IMR-90 (cell line): ENCODE measurements around the gene ZNF202. TPM values are rescaled to one million over a fixed set of nuclear protein-coding genes. Genes with fewer than 3 reads are reported as not detected.

Experiments
- ATAC-seq: fragments of 200-7000 bp; cut with Tn5 transposase; 2 replicates; pipeline ENCODE4 v1.9.1; 2020; ENCODE audit warnings: low read depth, mild to moderate bottlenecking, moderate library complexity
- BruUV-seq: library from RNA; stranded (reverse); fragments of 400-500 nt; replicated peaks from 2 replicates; lab custom pipeline; 2021; lab: Mats Ljungman, UMichigan
- CTCF ChIA-PET: fragments of 300-600 bp; formaldehyde crosslinking; extraction: SDS; loops from one replicate; lab custom pipeline; 2021; ENCODE audit warnings: antibody characterized with exemption; lab: Yijun Ruan, JAX
- POLR2A ChIA-PET: fragments of 300-600 bp; sonication (Branson Sonifier 250); formaldehyde crosslinking; loops from one replicate; lab custom pipeline; 2022; ENCODE audit warnings: antibody characterized with exemption; ENCODE audit not compliant: unreplicated experiment; lab: Charles Lee
- DNase-seq: peaks from one replicate; pipeline ENCODE4 v3.0.0; 2013
- H2AFZ ChIP-seq: replicated peaks from 2 replicates; pipeline ENCODE3; 2013; ENCODE audit warnings: low read length, mild to moderate bottlenecking; ENCODE audit not compliant: poor library complexity
- H2AK5ac ChIP-seq: 2 replicates; pipeline ENCODE4 v1.6.1; 2013; ENCODE audit warnings: low read depth, low read length, inconsistent platforms
- H2AK9ac ChIP-seq: replicated peaks from 2 replicates; pipeline ENCODE3; 2013; ENCODE audit warnings: mild to moderate bottlenecking, low read depth, low read length, moderate library complexity; ENCODE audit not compliant: poor library complexity
- H2BK120ac ChIP-seq: 2 replicates; pipeline ENCODE4 v1.6.1; 2013; ENCODE audit warnings: low read depth, low read length, inconsistent platforms
- H2BK15ac ChIP-seq: 3 replicates; pipeline ENCODE4 v1.6.1; 2013; ENCODE audit warnings: low read depth, low read length, inconsistent platforms
- H2BK20ac ChIP-seq: 2 replicates; pipeline ENCODE4 v1.6.1; 2013; ENCODE audit warnings: low read depth, mild to moderate bottlenecking, inconsistent platforms, low read length, moderate library complexity
- H2BK5ac ChIP-seq: 2 replicates; pipeline ENCODE4 v1.6.1; 2013; ENCODE audit warnings: mild to moderate bottlenecking, low read depth, low read length, inconsistent platforms; ENCODE audit not compliant: poor library complexity, severe bottlenecking
- H3K14ac ChIP-seq: replicated peaks from 2 replicates; pipeline ENCODE4 v1.6.1; 2013; ENCODE audit warnings: low read depth, low read length, inconsistent platforms
- H3K18ac ChIP-seq: 2 replicates; pipeline ENCODE4 v1.6.1; 2013; ENCODE audit warnings: low read depth, low read length, control low read depth
- H3K23ac ChIP-seq: 2 replicates; pipeline ENCODE4 v1.6.1; 2013; ENCODE audit warnings: low read depth, low read length, inconsistent platforms
- H3K27ac ChIP-seq: 2 replicates; pipeline ENCODE4 v1.5.1; 2013; ENCODE audit warnings: mild to moderate bottlenecking, control low read depth, low read length; ENCODE audit not compliant: insufficient read depth
- H3K27me3 ChIP-seq: 2 replicates; pipeline ENCODE4 v1.6.1; 2013; ENCODE audit warnings: low read length; ENCODE audit not compliant: control insufficient read depth, insufficient read depth
- H3K36me3 ChIP-seq: 2 replicates; pipeline ENCODE4 v1.6.1; 2013; ENCODE audit warnings: low read length, mixed read lengths; ENCODE audit not compliant: control insufficient read depth, insufficient read depth
- H3K4ac ChIP-seq: 2 replicates; pipeline ENCODE4 v1.6.1; 2013; ENCODE audit warnings: low read depth, low read length, inconsistent platforms
- H3K4me1 ChIP-seq: 2 replicates; pipeline ENCODE4 v1.6.1; 2013; ENCODE audit warnings: low read length, mixed read lengths; ENCODE audit not compliant: control insufficient read depth, insufficient read depth
- H3K4me2 ChIP-seq: 2 replicates; pipeline ENCODE4 v1.6.1; 2013; ENCODE audit warnings: low read depth, mild to moderate bottlenecking, control low read depth, low read length, moderate library complexity
- H3K4me3 ChIP-seq: 2 replicates; pipeline ENCODE4 v1.5.1; 2013; ENCODE audit warnings: low read depth, mild to moderate bottlenecking, control low read depth, low read length, moderate library complexity; ENCODE audit not compliant: insufficient read depth
- H3K56ac ChIP-seq: 2 replicates; pipeline ENCODE4 v1.6.1; 2013; ENCODE audit warnings: low read length, inconsistent platforms; ENCODE audit not compliant: insufficient read depth; ENCODE audit errors: extremely low read depth
- H3K79me1 ChIP-seq, 2 experiments: 2 replicates each; pipeline ENCODE4 v1.6.1; 2013; ENCODE audit warnings: low read length in 2 of 2, inconsistent platforms in 1 of 2, low read depth in 1 of 2
- H3K9ac ChIP-seq: 2 replicates; pipeline ENCODE4 v1.6.1; 2013; ENCODE audit warnings: low read depth, low read length, control low read depth
- H3K9me1 ChIP-seq: 2 replicates; pipeline ENCODE4 v1.6.1; 2013; ENCODE audit warnings: low read length, inconsistent platforms; ENCODE audit not compliant: insufficient read depth
- H3K9me3 ChIP-seq: 2 replicates; pipeline ENCODE4 v1.6.1; 2013; ENCODE audit warnings: low read length; ENCODE audit not compliant: control insufficient read depth, insufficient read depth
- H4K20me1 ChIP-seq: 2 replicates; pipeline ENCODE4 v1.6.1; 2013; ENCODE audit warnings: low read length, inconsistent platforms; ENCODE audit not compliant: insufficient read depth
- H4K5ac ChIP-seq: 2 replicates; pipeline ENCODE4 v1.6.1; 2013; ENCODE audit warnings: mild to moderate bottlenecking, low read depth, low read length, control low read depth
- H4K8ac ChIP-seq, 2 experiments: 2 replicates each; pipeline ENCODE4 v1.6.1; 2013; ENCODE audit warnings: low read depth in 2 of 2, low read length in 2 of 2, control low read depth in 1 of 2, inconsistent platforms in 1 of 2
- H4K91ac ChIP-seq: 2 replicates; pipeline ENCODE4 v1.6.1; 2013; ENCODE audit warnings: low read depth, low read length, inconsistent platforms; ENCODE audit not compliant: insufficient read depth
- BHLHE40 ChIP-seq: fragments of 150-350 bp; IDR thresholded peaks from 2 replicates; pipeline ENCODE4 v1.6.1; 2016; ENCODE audit warnings: mild to moderate bottlenecking, low read depth, low read length
- CEBPB ChIP-seq: IDR thresholded peaks from 2 replicates; pipeline ENCODE4 v1.6.1; 2012; ENCODE audit warnings: low read depth, low read length, improper control_type of control experiment
- CHD1 ChIP-seq: IDR thresholded peaks from 2 replicates; pipeline ENCODE4 v1.6.1; 2012; ENCODE audit warnings: low read depth, low read length, improper control_type of control experiment
- CTCF ChIP-seq: conservative IDR thresholded peaks from 2 replicates; pipeline ENCODE4 v1.5.1; 2012; ENCODE audit warnings: mild to moderate bottlenecking, low read depth, low read length, improper control_type of control experiment
- ELK1 ChIP-seq: fragments of 150-350 bp; IDR thresholded peaks from 2 replicates; pipeline ENCODE4 v1.6.1; 2016; ENCODE audit warnings: low read depth, mild to moderate bottlenecking, low read length, moderate library complexity, borderline replicate concordance
- FOS ChIP-seq: fragments of 150-350 bp; IDR thresholded peaks from 2 replicates; pipeline ENCODE4 v1.6.1; 2016; ENCODE audit warnings: low read depth, low read length
- MAFK ChIP-seq: IDR thresholded peaks from 2 replicates; pipeline ENCODE4 v1.6.1; 2012; ENCODE audit warnings: low read depth, low read length, improper control_type of control experiment
- MAZ ChIP-seq: IDR thresholded peaks from 2 replicates; pipeline ENCODE4 v1.6.1; 2012; ENCODE audit warnings: low read depth, mild to moderate bottlenecking, low read length, improper control_type of control experiment, moderate library complexity, borderline replicate concordance
- MXI1 ChIP-seq: IDR thresholded peaks from 2 replicates; pipeline ENCODE4 v1.6.1; 2012; ENCODE audit warnings: low read depth, mild to moderate bottlenecking, low read length, moderate library complexity, borderline replicate concordance
- NFE2L2 ChIP-seq: fragments of 150-350 bp; IDR thresholded peaks from 2 replicates; pipeline ENCODE4 v1.6.1; 2016; ENCODE audit warnings: low read depth, mild to moderate bottlenecking, low read length
- POLR2A ChIP-seq: IDR thresholded peaks from 2 replicates; pipeline ENCODE4 v1.6.1; 2012; ENCODE audit warnings: mild to moderate bottlenecking, low read depth, low read length
- RAD21 ChIP-seq: IDR thresholded peaks from 2 replicates; pipeline ENCODE4 v1.6.1; 2012; ENCODE audit warnings: low read length, improper control_type of control experiment
- RCOR1 ChIP-seq: IDR thresholded peaks from 2 replicates; pipeline ENCODE4 v1.6.1; 2012; ENCODE audit warnings: mild to moderate bottlenecking, low read length, improper control_type of control experiment; ENCODE audit not compliant: insufficient replicate concordance
- RFX5 ChIP-seq: IDR thresholded peaks from 2 replicates; pipeline ENCODE4 v1.8.0; 2012; ENCODE audit warnings: low read depth, mild to moderate bottlenecking, low read length, moderate library complexity
- SMC3 ChIP-seq: fragments of 150-350 bp; IDR thresholded peaks from 2 replicates; pipeline ENCODE4 v1.6.1; 2016; ENCODE audit warnings: low read depth, mild to moderate bottlenecking, antibody characterized with exemption, low read length, moderate library complexity
- USF2 ChIP-seq: fragments of 150-350 bp; IDR thresholded peaks from 2 replicates; pipeline ENCODE4 v1.6.1; 2017; ENCODE audit warnings: mild to moderate bottlenecking, antibody characterized with exemption, low read length, low read depth
- WGBS, 2 experiments: methylation state at CpG; one replicate each; pipeline versions ENCODE4 v1.1.5 to v1.1.7; 2013; ENCODE audit warnings: missing lambda C conversion rate in 2 of 2; ENCODE audit not compliant: insufficient read length in 1 of 2; ENCODE audit errors: extremely low coverage in 2 of 2; 5-methylcytosine and 5-hydroxymethylcytosine counted together
- dilution Hi-C: fragments of 300-500 bp; cut with HindIII; formaldehyde crosslinking; loops from one replicate; pipeline ENCODE4 v1.14.3; 2018; ENCODE audit warnings: low sequenced_read_pairs; ENCODE audit not compliant: unreplicated experiment
- in situ Hi-C: fragments of 300-500 bp; cut with MboI; formaldehyde crosslinking; loops from 3 replicates; pipeline ENCODE4 v1.14.3; 2019; ENCODE audit warnings: low sequenced_read_pairs, inconsistent platforms, mixed read lengths
- intact Hi-C: fragments of 100-400 bp; cut with micrococcal nuclease; formaldehyde crosslinking; loops from 2 replicates; pipeline ENCODE4 v1.10.0; 2022
- polyA plus RNA-seq, 3 experiments: library from polyadenylated mRNA; depleted of rRNA; stranded (reverse); fragments of >200 nt; gene quantifications; 2 replicates each; pipeline ENCODE4 v1.2.3, GENCODE V29; 2012; ENCODE audit warnings: low replicate concordance in 1 of 3
- total RNA-seq: library from RNA; depleted of rRNA; stranded (reverse); fragments of >200 nt; gene quantifications from 2 replicates; pipeline ENCODE4 v1.2.3, GENCODE V29; 2012

The ZNF202 gene
- total and polyA plus RNA-seq, 2 of the 4 experiments (the other 2 are of a cell fraction), result 7.7 to 8.2 TPM

- Histone ChIP-seq H2BK15ac (no peak overlapping the region), H3K9me1 (no peaks in the 10 kb centered on the region), H3K36me3 (no peaks in the 10 kb centered on the region), H2BK5ac (no peak overlapping the region), H3K4me3 (no peak overlapping the region), H3K27ac (no peak overlapping the region), H3K14ac (no peak overlapping the region), H4K8ac (no peak overlapping the region), H3K4me1 (no peaks in the 10 kb centered on the region), H4K91ac (no peak overlapping the region), H3K4ac (no peak overlapping the region), H3K9me3 (no peaks in the 10 kb centered on the region), H4K20me1 (no peaks in the 10 kb centered on the region), H2BK20ac (no peak overlapping the region), H3K27me3 (no peaks in the 10 kb centered on the region; the same call in 1 of the 2 replicates), H3K4me2 (no peak overlapping the region), H2AK9ac (no peak overlapping the region), H2BK120ac (no peak overlapping the region), H2AFZ (no peak overlapping the region), H3K18ac (no peak overlapping the region), H2AK5ac (no peak overlapping the region), H3K56ac (no peak overlapping the region), H3K23ac (no peak overlapping the region), H3K9ac (no peak overlapping the region), H4K5ac (no peak overlapping the region), H3K79me1 (no peaks in the 10 kb centered on the region)
- dilution Hi-C loops, result no loop called here
- no peak for TF ChIP-seq MAFK
- TF ChIP-seq BHLHE40, result no peak
- TF ChIP-seq CHD1, result no peak
- TF ChIP-seq MXI1, result no peak
- no peak for TF ChIP-seq CEBPB
- TF ChIP-seq FOS, result no peak
- no peak for TF ChIP-seq NFE2L2
- no peak for TF ChIP-seq CTCF
- TF ChIP-seq ELK1, result no peak
- TF ChIP-seq RAD21, result no peak
- no peak for TF ChIP-seq USF2
- TF ChIP-seq MAZ, result no peak
- no peak for TF ChIP-seq SMC3
- no peak for TF ChIP-seq POLR2A
- TF ChIP-seq RCOR1, result no peak
- TF ChIP-seq RFX5, result no peak
- CTCF ChIA-PET, result no interaction called here
- intact Hi-C loops, result loop anchor here (10.0 kb wide), 1 partner anchor 271 kb away; no protein-coding TSS in a partner anchor
- in situ Hi-C loops, result no loop called here
- no peak for DNase-seq
- POLR2A ChIA-PET, result no interaction called here
- no CpG with 5 or more reads among the region's 1 CpG for WGBS, 2 experiments
- BruUV-seq, result no TSS peak
- ATAC-seq, result no peak
Measured at GRCh38 chr11:123783536-123783935, 42.1 kb upstream of the ZNF202 start.
